Skeletal muscle tissue (tissue), 4 donors: ENCODE measurements around the gene RPA1. TPM values are rescaled to one million over a fixed set of nuclear protein-coding genes. Genes with fewer than 3 reads are reported as not detected.
"Not testable (repeated sequence)": the region's sequence is repeated elsewhere in the genome, so short reads cannot be mapped to it uniquely, and the experiment has no call there.

ENCODE experiments used
- H3K27ac ChIP-seq: one replicate; pipeline ENCODE4 v1.7.0; 2013; ENCODE audit warnings: mild to moderate bottlenecking, low read depth, low read length, inconsistent platforms
- H3K27me3 ChIP-seq, 3 donors: one replicate each; pipeline ENCODE4 v1.7.0; 2013; ENCODE audit warnings: low read length in 3 of 3; ENCODE audit not compliant: control insufficient read depth in 3 of 3, insufficient read depth in 3 of 3
- H3K36me3 ChIP-seq, 3 donors: one replicate each; pipeline ENCODE4 v1.7.0; 2013; ENCODE audit warnings: low read length in 3 of 3; ENCODE audit not compliant: control insufficient read depth in 3 of 3, insufficient read depth in 3 of 3
- H3K4me1 ChIP-seq, 3 donors: one replicate each; pipeline ENCODE4 v1.7.0; 2013; ENCODE audit warnings: low read length in 3 of 3, mild to moderate bottlenecking in 3 of 3; ENCODE audit not compliant: control insufficient read depth in 3 of 3, insufficient read depth in 3 of 3
- H3K4me3 ChIP-seq, 3 donors: one replicate each; pipeline ENCODE4 v1.7.0; 2013; ENCODE audit warnings: low read length in 3 of 3
- H3K9ac ChIP-seq, 3 donors: one replicate each; pipeline ENCODE4 v1.7.0; 2013; ENCODE audit warnings: low read length in 3 of 3, mild to moderate bottlenecking in 3 of 3, moderate library complexity in 2 of 3, low read depth in 1 of 3
- H3K9me3 ChIP-seq, 3 donors: one replicate each; pipeline ENCODE4 v1.7.0; 2013; ENCODE audit warnings: low read length in 3 of 3; ENCODE audit not compliant: control insufficient read depth in 3 of 3
- total RNA-seq: library from RNA; depleted of rRNA; stranded (reverse); fragments of >200 nt; gene quantifications from one replicate; pipeline ENCODE4 v1.2.3, GENCODE V29; 2014
- donor health status: Osteomylitis.

The RPA1 gene
- total RNA-seq, 1 donor from 2014 or later, result 26.1 TPM

- peaks cover 7 to 13% (median 11%) of the 10 kb centered on the region in 3 donors for H3K36me3 ChIP-seq
- not testable (repeated sequence) for H3K4me3 ChIP-seq, H3K9me3 ChIP-seq, H3K4me1 ChIP-seq, H3K27me3 ChIP-seq, H3K9ac ChIP-seq, H3K27ac ChIP-seq
Observed at GRCh38 chr17:1809815-1810214, 20.0 kb upstream of the RPA1 start.

GRCh38 chr17:1810450-1811103 lies 19.2 kb upstream of the RPA1 start:
- Histone ChIP-seq H3K4me3 (no peak overlapping the region), H3K9ac (no peak overlapping the region), H3K36me3 (peaks cover 7 to 13% (median 11%) of the 10 kb centered on the region in 3 donors), H3K9me3 (no peaks in the 10 kb centered on the region), H3K4me1 (no peaks in the 10 kb centered on the region), H3K27me3 (no peaks in the 10 kb centered on the region), H3K27ac (no peak overlapping the region)

- peaks cover 7 to 13% (median 11%) of the 10 kb centered on the region in 3 donors for H3K36me3 ChIP-seq
Observed at GRCh38 chr17:1813088-1813487, 16.7 kb upstream of the RPA1 start.

GRCh38 chr17:1820528-1821252 lies 9.1 kb upstream of the RPA1 start:
- peaks cover 0 to 7% (median 0%) of the 10 kb centered on the region in 3 donors for H3K4me1 ChIP-seq
- H3K9ac ChIP-seq, result no peak overlapping the region
- no peaks in the 10 kb centered on the region for H3K27me3 ChIP-seq
- no peak overlapping the region for H3K4me3 ChIP-seq
- H3K36me3 ChIP-seq, result peaks cover 0 to 11% (median 5%) of the 10 kb centered on the region in 3 donors
- no peak overlapping the region for H3K27ac ChIP-seq
- no peaks in the 10 kb centered on the region for H3K9me3 ChIP-seq

More at GRCh38 chr17:1813088-1813487, 16.7 kb upstream of the RPA1 start:
- Histone ChIP-seq H3K4me3 (no peak overlapping the region), H3K9ac (no peak overlapping the region), H3K4me1 (no peaks in the 10 kb centered on the region), H3K27me3 (no peaks in the 10 kb centered on the region), H3K9me3 (no peaks in the 10 kb centered on the region), H3K27ac (no peak overlapping the region)

- Histone ChIP-seq H3K4me1 (peaks cover 11 to 15% (median 14%) of the 10 kb centered on the region in 3 donors), H3K36me3 (peaks cover 3 to 13% (median 8%) of the 10 kb centered on the region in 3 donors), H3K4me3 (peak overlapping the region; percentile 89 to 93 (median 92)), H3K27me3 (no peaks in the 10 kb centered on the region), H3K9ac (peak overlapping the region; percentile 85 to 93 (median 92)), H3K9me3 (no peaks in the 10 kb centered on the region), H3K27ac (peak overlapping the region; percentile 86)
Observed at GRCh38 chr17:1829216-1829591, 601 bp upstream of the RPA1 start.

- Histone ChIP-seq H3K27ac (peak overlapping the region; percentile 86), H3K9me3 (no peaks in the 10 kb centered on the region), H3K27me3 (no peaks in the 10 kb centered on the region), H3K36me3 (peaks cover 3 to 9% (median 8%) of the 10 kb centered on the region in 3 donors), H3K4me1 (peaks cover 11 to 15% (median 14%) of the 10 kb centered on the region in 3 donors), H3K4me3 (peak overlapping the region; percentile 90 to 93 (median 92)), H3K9ac (peak overlapping the region; percentile 57 to 92 (median 79))
Observed at GRCh38 chr17:1830288-1830687, 483 bp downstream of the RPA1 start.

- H3K36me3 ChIP-seq, result peaks cover 0 to 4% (median 0%) of the 10 kb centered on the region in 3 donors
- H3K4me3 ChIP-seq, result no peak overlapping the region
- no peak overlapping the region for H3K27ac ChIP-seq
- H3K9ac ChIP-seq, result no peak overlapping the region
- H3K27me3 ChIP-seq, result no peaks in the 10 kb centered on the region
- peaks cover 4 to 8% (median 8%) of the 10 kb centered on the region in 3 donors for H3K4me1 ChIP-seq
- H3K9me3 ChIP-seq, result no peaks in the 10 kb centered on the region
Observed at GRCh38 chr17:1834380-1835149, 4.8 kb downstream of the RPA1 start.

GRCh38 chr17:1839516-1839915 lies 9.7 kb downstream of the RPA1 start:
- Histone ChIP-seq H3K9me3 (no peaks in the 10 kb centered on the region), H3K4me3 (no peak overlapping the region), H3K36me3 (peaks cover 8 to 17% (median 15%) of the 10 kb centered on the region in 3 donors), H3K27ac (no peak overlapping the region), H3K27me3 (no peaks in the 10 kb centered on the region), H3K4me1 (peaks cover 0 to 5% (median 0%) of the 10 kb centered on the region in 3 donors), H3K9ac (no peak overlapping the region)

- Histone ChIP-seq H3K9ac (peak overlapping the region in 1 of 3 donors; percentile 33), H3K4me3 (peak overlapping the region in 1 of 3 donors; percentile 30), H3K9me3 (no peaks in the 10 kb centered on the region), H3K4me1 (peaks cover 0 to 5% (median 0%) of the 10 kb centered on the region in 3 donors), H3K27ac (peak overlapping the region; percentile 17), H3K27me3 (no peaks in the 10 kb centered on the region), H3K36me3 (peaks cover 20 to 40% (median 34%) of the 10 kb centered on the region in 3 donors)
Observed at GRCh38 chr17:1843947-1844346, 14.1 kb downstream of the RPA1 start.
